ENCODE measurements around the gene FAM107B. TPM values are rescaled to one million over a fixed set of nuclear protein-coding genes. Genes with fewer than 3 reads are reported as not detected.

FAM107B gene
- total and polyA plus RNA-seq, 10 of the 15 experiments (the other 5 are each of a cell fraction or from before 2014, with no cell fraction given): 22.9 to 162 (median 86.6) TPM

DNA sequence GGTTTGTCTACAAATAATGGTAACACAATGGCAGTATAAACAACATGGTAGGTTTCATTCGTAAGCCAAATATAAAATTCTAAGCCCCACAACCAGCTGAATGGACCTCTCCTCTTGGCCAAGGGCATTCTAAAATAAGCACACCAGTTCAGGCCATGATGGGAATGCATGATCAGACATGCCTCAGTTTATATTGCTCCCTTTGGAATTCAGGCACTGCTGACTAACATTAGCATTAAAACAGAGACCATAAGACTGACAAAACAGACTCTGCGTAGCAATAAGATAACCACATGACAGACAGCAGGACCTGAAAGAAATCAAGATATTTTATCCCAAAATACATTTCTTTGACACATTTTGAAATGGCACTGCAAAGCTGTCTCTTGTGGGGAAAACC, 125.8 kb downstream of the FAM107B start (continued):
- TF ChIP-seq, protein P1, sequence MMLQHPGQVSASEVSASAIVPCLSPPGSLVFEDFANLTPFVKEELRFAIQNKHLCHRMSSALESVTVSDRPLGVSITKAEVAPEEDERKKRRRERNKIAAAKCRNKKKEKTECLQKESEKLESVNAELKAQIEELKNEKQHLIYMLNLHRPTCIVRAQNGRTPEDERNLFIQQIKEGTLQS (IDR thresholded peaks at IDR 0.05; ENCODE audit: borderline replicate concordance, extremely low read depth, low read depth, low read length): no peak
- TF ChIP-seq, protein P2, sequence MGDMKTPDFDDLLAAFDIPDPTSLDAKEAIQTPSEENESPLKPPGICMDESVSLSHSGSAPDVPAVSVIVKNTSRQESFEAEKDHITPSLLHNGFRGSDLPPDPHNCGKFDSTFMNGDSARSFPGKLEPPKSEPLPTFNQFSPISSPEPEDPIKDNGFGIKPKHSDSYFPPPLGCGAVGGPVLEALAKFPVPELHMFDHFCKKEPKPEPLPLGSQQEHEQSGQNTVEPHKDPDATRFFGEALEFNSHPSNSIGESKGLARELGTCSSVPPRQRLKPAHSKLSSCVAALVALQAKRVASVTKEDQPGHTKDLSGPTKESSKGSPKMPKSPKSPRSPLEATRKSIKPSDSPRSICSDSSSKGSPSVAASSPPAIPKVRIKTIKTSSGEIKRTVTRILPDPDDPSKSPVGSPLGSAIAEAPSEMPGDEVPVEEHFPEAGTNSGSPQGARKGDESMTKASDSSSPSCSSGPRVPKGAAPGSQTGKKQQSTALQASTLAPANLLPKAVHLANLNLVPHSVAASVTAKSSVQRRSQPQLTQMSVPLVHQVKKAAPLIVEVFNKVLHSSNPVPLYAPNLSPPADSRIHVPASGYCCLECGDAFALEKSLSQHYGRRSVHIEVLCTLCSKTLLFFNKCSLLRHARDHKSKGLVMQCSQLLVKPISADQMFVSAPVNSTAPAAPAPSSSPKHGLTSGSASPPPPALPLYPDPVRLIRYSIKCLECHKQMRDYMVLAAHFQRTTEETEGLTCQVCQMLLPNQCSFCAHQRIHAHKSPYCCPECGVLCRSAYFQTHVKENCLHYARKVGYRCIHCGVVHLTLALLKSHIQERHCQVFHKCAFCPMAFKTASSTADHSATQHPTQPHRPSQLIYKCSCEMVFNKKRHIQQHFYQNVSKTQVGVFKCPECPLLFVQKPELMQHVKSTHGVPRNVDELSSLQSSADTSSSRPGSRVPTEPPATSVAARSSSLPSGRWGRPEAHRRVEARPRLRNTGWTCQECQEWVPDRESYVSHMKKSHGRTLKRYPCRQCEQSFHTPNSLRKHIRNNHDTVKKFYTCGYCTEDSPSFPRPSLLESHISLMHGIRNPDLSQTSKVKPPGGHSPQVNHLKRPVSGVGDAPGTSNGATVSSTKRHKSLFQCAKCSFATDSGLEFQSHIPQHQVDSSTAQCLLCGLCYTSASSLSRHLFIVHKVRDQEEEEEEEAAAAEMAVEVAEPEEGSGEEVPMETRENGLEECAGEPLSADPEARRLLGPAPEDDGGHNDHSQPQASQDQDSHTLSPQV (IDR thresholded peaks at IDR 0.05): no peak
- TF ChIP-seq RAD21 (IDR thresholded peaks at IDR 0.05; ENCODE audit: insufficient read depth, low read depth, low read length) (no peak), YBX1 (IDR thresholded peaks at IDR 0.05) (no peak)
- TF ChIP-seq, protein P3, sequence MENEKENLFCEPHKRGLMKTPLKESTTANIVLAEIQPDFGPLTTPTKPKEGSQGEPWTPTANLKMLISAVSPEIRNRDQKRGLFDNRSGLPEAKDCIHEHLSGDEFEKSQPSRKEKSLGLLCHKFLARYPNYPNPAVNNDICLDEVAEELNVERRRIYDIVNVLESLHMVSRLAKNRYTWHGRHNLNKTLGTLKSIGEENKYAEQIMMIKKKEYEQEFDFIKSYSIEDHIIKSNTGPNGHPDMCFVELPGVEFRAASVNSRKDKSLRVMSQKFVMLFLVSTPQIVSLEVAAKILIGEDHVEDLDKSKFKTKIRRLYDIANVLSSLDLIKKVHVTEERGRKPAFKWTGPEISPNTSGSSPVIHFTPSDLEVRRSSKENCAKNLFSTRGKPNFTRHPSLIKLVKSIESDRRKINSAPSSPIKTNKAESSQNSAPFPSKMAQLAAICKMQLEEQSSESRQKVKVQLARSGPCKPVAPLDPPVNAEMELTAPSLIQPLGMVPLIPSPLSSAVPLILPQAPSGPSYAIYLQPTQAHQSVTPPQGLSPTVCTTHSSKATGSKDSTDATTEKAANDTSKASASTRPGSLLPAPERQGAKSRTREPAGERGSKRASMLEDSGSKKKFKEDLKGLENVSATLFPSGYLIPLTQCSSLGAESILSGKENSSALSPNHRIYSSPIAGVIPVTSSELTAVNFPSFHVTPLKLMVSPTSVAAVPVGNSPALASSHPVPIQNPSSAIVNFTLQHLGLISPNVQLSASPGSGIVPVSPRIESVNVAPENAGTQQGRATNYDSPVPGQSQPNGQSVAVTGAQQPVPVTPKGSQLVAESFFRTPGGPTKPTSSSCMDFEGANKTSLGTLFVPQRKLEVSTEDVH (IDR thresholded peaks at IDR 0.05; ENCODE audit: low read depth, partially characterized antibody): no peak

Measured in GM12878 (cell line).